H9 (cell line): ENCODE data around the gene C3orf52. TPM values are rescaled to one million over a fixed set of nuclear protein-coding genes. Genes with fewer than 3 reads are reported as not detected.
A peak's percentile ranks its signal among the peaks of the same experiment; 100 is the strongest.

Experiments used
- DNase-seq: peaks from one replicate; pipeline ENCODE4 v3.0.0-alpha.2; 2017
- H2AFZ ChIP-seq: one replicate; pipeline ENCODE4 v1.6.1; 2013; ENCODE audit warnings: mild to moderate bottlenecking, low read length, control low read depth, moderate library complexity
- H2AK5ac ChIP-seq: 2 replicates; pipeline ENCODE4 v1.6.1; 2013; ENCODE audit warnings: low read length, control low read depth, mixed read lengths; ENCODE audit not compliant: insufficient read length
- H2BK120ac ChIP-seq: one replicate; pipeline ENCODE4 v1.6.1; 2013; ENCODE audit warnings: low read depth, mild to moderate bottlenecking, low read length, control low read depth, inconsistent platforms; ENCODE audit not compliant: poor library complexity, severe bottlenecking
- H2BK12ac ChIP-seq: 2 replicates; pipeline ENCODE4 v1.6.1; 2013; ENCODE audit warnings: low read length, control low read depth, mixed read lengths, low read depth; ENCODE audit not compliant: insufficient read length
- H2BK15ac ChIP-seq: 2 replicates; pipeline ENCODE4 v1.6.1; 2013; ENCODE audit warnings: low read depth, low read length, control low read depth
- H2BK20ac ChIP-seq: one replicate; pipeline ENCODE4 v1.6.1; 2013; ENCODE audit warnings: low read depth, mild to moderate bottlenecking, low read length, control low read depth, inconsistent platforms; ENCODE audit not compliant: poor library complexity, severe bottlenecking
- H2BK5ac ChIP-seq: 2 replicates; pipeline ENCODE4 v1.6.1; 2013; ENCODE audit warnings: low read length, control low read depth, mixed read lengths; ENCODE audit not compliant: insufficient read length
- H3K14ac ChIP-seq: 2 replicates; pipeline ENCODE4 v1.6.1; 2013; ENCODE audit warnings: low read length, control low read depth; ENCODE audit not compliant: insufficient read depth
- H3K18ac ChIP-seq: 2 replicates; pipeline ENCODE4 v1.6.1; 2013; ENCODE audit warnings: low read depth, mild to moderate bottlenecking, mixed read lengths, low read length, control low read depth; ENCODE audit not compliant: insufficient read length
- H3K23ac ChIP-seq: 2 replicates; pipeline ENCODE4 v1.6.1; 2013; ENCODE audit warnings: low read length, control low read depth, mixed read lengths, low read depth; ENCODE audit not compliant: insufficient read length
- H3K23me2 ChIP-seq: 2 replicates; pipeline ENCODE4 v1.6.1; 2013; ENCODE audit warnings: low read depth, mild to moderate bottlenecking, mixed read lengths, low read length, control low read depth; ENCODE audit not compliant: insufficient read length, poor library complexity, severe bottlenecking
- H3K27ac ChIP-seq: 2 replicates; pipeline ENCODE4 v1.5.1; 2013; ENCODE audit warnings: low read length, control low read depth, mixed read lengths, low read depth; ENCODE audit not compliant: insufficient read length
- H3K27me3 ChIP-seq: 2 replicates; pipeline ENCODE4 v1.6.1; 2013; ENCODE audit warnings: low read length, control low read depth, inconsistent platforms; ENCODE audit not compliant: insufficient read depth
- H3K4ac ChIP-seq: 2 replicates; pipeline ENCODE4 v1.6.1; 2013; ENCODE audit warnings: low read depth, mild to moderate bottlenecking, control low read depth, inconsistent platforms, low read length, moderate library complexity
- H3K4me1 ChIP-seq: 2 replicates; pipeline ENCODE4 v1.6.1; 2013; ENCODE audit warnings: low read length, control low read depth, inconsistent platforms; ENCODE audit not compliant: insufficient read depth
- H3K4me2 ChIP-seq: 2 replicates; pipeline ENCODE4 v1.6.1; 2013; ENCODE audit warnings: low read length, control low read depth, mixed read lengths; ENCODE audit not compliant: insufficient read length, insufficient read depth
- H3K56ac ChIP-seq: 2 replicates; pipeline ENCODE4 v1.6.1; 2013; ENCODE audit warnings: low read depth, mild to moderate bottlenecking, mixed read lengths, low read length, control low read depth; ENCODE audit not compliant: insufficient read length
- H3K79me1 ChIP-seq: 2 replicates; pipeline ENCODE4 v1.6.1; 2013; ENCODE audit warnings: low read depth, mild to moderate bottlenecking, moderate library complexity, low read length, control low read depth, inconsistent platforms; ENCODE audit not compliant: insufficient read depth, poor library complexity, severe bottlenecking
- H3K79me2 ChIP-seq: 2 replicates; pipeline ENCODE4 v1.6.1; 2013; ENCODE audit warnings: low read length, control low read depth, inconsistent platforms; ENCODE audit not compliant: insufficient read depth
- H3K9ac ChIP-seq: 2 replicates; pipeline ENCODE4 v1.6.1; 2013; ENCODE audit warnings: low read length, control low read depth, mixed read lengths; ENCODE audit not compliant: insufficient read length; ENCODE audit errors: extremely low read depth
- H3K9me3 ChIP-seq: one replicate; pipeline ENCODE4 v1.6.1; 2013; ENCODE audit warnings: low read depth, low read length, inconsistent platforms; ENCODE audit not compliant: control insufficient read depth
- H3T11ph ChIP-seq: one replicate; pipeline ENCODE4 v1.6.1; 2013; ENCODE audit warnings: mild to moderate bottlenecking, low read length, control low read depth, inconsistent platforms
- H4K20me1 ChIP-seq: one replicate; pipeline ENCODE4 v1.6.1; 2013; ENCODE audit not compliant: control insufficient read depth, insufficient read length, insufficient read depth
- H4K5ac ChIP-seq: 2 replicates; pipeline ENCODE4 v1.6.1; 2013; ENCODE audit warnings: low read depth, mild to moderate bottlenecking, mixed read lengths, low read length, control low read depth; ENCODE audit not compliant: insufficient read length
- H4K8ac ChIP-seq: replicated peaks from 2 replicates; pipeline ENCODE4 v1.6.1; 2013; ENCODE audit warnings: low read length, control low read depth, mixed read lengths, low read depth; ENCODE audit not compliant: insufficient read length
- H4K91ac ChIP-seq: 2 replicates; pipeline ENCODE4 v1.6.1; 2013; ENCODE audit warnings: low read depth, mild to moderate bottlenecking, moderate library complexity, mixed read lengths, low read length, control low read depth; ENCODE audit not compliant: insufficient read length
- H3K27ac Mint-ChIP-seq, 3 experiments: 2 replicates in 2 of 3; 3 replicates in 1 of 3; pipeline ENCODE4 v1.8.0; 2020 to 2021; ENCODE audit warnings: mixed read lengths in 3 of 3, mild to moderate bottlenecking in 1 of 3, moderate library complexity in 1 of 3
- H3K27me3 Mint-ChIP-seq: 2 replicates; pipeline ENCODE4 v1.8.0; 2021; ENCODE audit warnings: low read depth, mild to moderate bottlenecking, moderate library complexity, mixed read lengths
- H3K36me3 Mint-ChIP-seq, 3 experiments: 2 replicates in 2 of 3; 3 replicates in 1 of 3; pipeline ENCODE4 v1.8.0; 2020 to 2021; ENCODE audit warnings: low read depth in 3 of 3, mixed read lengths in 3 of 3; ENCODE audit not compliant: insufficient read depth in 1 of 3
- H3K4me1 Mint-ChIP-seq, 2 experiments: 2 replicates each; pipeline ENCODE4 v1.8.0; 2020; ENCODE audit warnings: mixed read lengths in 2 of 2
- H3K4me3 Mint-ChIP-seq, 2 experiments: 2 replicates in 1 of 2; 3 replicates in 1 of 2; pipeline ENCODE4 v1.8.0; 2020 to 2021; ENCODE audit warnings: mild to moderate bottlenecking in 2 of 2, mixed read lengths in 2 of 2, moderate library complexity in 1 of 2
- H3K9me3 Mint-ChIP-seq, 2 experiments: 2 replicates in 1 of 2; 3 replicates in 1 of 2; pipeline ENCODE4 v1.8.0; 2020; ENCODE audit warnings: mild to moderate bottlenecking in 2 of 2, mixed read lengths in 2 of 2, moderate library complexity in 1 of 2
- WGBS: extraction: QIAGEN DNeasy Blood & Tissue Kit; methylation state at CpG from one replicate; pipeline ENCODE4 v1.1.7; 2013; ENCODE audit warnings: missing lambda C conversion rate, low lambda C conversion rate, mixed read lengths; ENCODE audit not compliant: insufficient read length; ENCODE audit errors: extremely low coverage; 5-methylcytosine and 5-hydroxymethylcytosine counted together
- total RNA-seq: library from RNA; stranded (reverse); gene quantifications from 2 replicates; pipeline ENCODE4 v1.2.1, GENCODE V29; 2021
- TF ChIP-seq, protein P1 (sequence below): fragments of 200-600 bp; sonication (generic); conservative IDR thresholded peaks from 3 replicates; pipeline ENCODE4 v1.8.0; 2021; ENCODE audit warnings: antibody characterized with exemption, mild to moderate bottlenecking

C3orf52 gene
- total RNA-seq, 1 experiment from 2014 or later = 11.2 TPM

DNA sequence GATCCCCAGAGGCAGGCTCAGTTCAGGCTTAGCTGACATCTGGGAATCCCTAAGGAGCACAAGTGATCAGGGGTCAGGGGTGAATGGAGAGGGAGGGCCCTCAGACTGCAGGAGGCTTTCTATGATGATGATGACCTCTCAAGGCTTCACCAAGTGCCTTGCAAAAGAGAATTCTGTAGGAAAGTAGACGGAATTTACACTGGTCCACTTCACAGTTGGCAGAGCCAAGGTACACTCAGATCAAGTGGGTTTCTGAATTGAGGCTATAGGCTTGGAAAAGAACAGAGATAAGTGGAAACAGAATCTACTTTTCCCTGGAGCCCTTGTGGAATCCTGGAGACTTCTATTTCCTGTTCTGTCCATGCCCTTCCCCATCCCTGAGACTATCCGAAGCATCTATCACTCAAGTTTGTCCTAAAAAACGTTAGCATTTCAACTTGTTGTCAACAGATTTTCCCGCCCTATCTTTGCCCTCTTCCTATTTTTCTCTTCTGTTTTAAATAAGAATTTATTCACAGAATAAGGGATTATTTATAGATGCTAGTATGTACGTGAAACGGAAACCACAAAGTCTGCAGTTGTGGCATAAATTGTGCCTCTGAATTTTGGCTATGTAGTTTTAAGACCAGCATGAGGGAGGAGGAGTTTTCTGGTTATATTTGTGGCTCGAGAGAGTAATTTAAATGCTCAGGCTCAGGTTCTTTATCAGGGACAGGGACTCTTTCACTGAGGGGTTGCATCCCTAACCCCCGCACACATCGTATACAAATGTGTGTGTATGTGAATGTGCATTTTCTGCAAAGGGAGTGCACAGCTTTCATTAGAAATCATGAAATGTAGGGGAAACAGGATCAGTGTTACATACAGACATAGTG is 34.0 kb downstream of the C3orf52 start:
- peak overlapping the region in 2 of 3 experiments; percentile 47 to 73; a peak in 4 of 7 replicates for H3K27ac Mint-ChIP-seq
- H2AK5ac ChIP-seq = no peak overlapping the region
- WGBS = no CpG with 5 or more reads among the region's 9 CpGs

More for the DNA sequence above, 34.0 kb downstream of the C3orf52 start:
- no peaks in the 10 kb centered on the region for H3K23me2 ChIP-seq
- Mint-ChIP-seq H3K27me3 (no peaks in the 10 kb centered on the region), H3K4me1 (peaks cover 30 to 35% of the 10 kb centered on the region in 2 experiments), H3K36me3 (peaks cover 3 to 12% (median 9%) of the 10 kb centered on the region in 3 experiments; a peak in 5 of 7 replicates), H3K9me3 (no peaks in the 10 kb centered on the region; a peak in 1 of 5 replicates), H3K4me3 (no peak overlapping the region)
- no peak overlapping the region for H4K8ac ChIP-seq
- TF ChIP-seq, protein P1, sequence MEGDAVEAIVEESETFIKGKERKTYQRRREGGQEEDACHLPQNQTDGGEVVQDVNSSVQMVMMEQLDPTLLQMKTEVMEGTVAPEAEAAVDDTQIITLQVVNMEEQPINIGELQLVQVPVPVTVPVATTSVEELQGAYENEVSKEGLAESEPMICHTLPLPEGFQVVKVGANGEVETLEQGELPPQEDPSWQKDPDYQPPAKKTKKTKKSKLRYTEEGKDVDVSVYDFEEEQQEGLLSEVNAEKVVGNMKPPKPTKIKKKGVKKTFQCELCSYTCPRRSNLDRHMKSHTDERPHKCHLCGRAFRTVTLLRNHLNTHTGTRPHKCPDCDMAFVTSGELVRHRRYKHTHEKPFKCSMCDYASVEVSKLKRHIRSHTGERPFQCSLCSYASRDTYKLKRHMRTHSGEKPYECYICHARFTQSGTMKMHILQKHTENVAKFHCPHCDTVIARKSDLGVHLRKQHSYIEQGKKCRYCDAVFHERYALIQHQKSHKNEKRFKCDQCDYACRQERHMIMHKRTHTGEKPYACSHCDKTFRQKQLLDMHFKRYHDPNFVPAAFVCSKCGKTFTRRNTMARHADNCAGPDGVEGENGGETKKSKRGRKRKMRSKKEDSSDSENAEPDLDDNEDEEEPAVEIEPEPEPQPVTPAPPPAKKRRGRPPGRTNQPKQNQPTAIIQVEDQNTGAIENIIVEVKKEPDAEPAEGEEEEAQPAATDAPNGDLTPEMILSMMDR = no peak
- H2BK120ac ChIP-seq = no peak overlapping the region
- no peak overlapping the region for H3K56ac ChIP-seq
- H3K79me2 ChIP-seq = no peaks in the 10 kb centered on the region
- no peak overlapping the region for H4K5ac ChIP-seq
- no peak overlapping the region for H2BK15ac ChIP-seq
- no peak overlapping the region for H2BK20ac ChIP-seq
- H3K4me2 ChIP-seq = no peak overlapping the region
- H3K23ac ChIP-seq = no peak overlapping the region
- H3K4ac ChIP-seq = no peak overlapping the region
- no peaks in the 10 kb centered on the region for H3K9me3 ChIP-seq
- no peaks in the 10 kb centered on the region for H3K79me1 ChIP-seq
- H3K14ac ChIP-seq = no peak overlapping the region
- H3T11ph ChIP-seq = no peak overlapping the region
- H2BK5ac ChIP-seq = no peak overlapping the region
- H3K4me1 ChIP-seq = peaks cover under 1% of the 10 kb centered on the region; the same call in 1 of the 2 replicates
- H2AFZ ChIP-seq = no peak overlapping the region
- no peaks in the 10 kb centered on the region for H3K27me3 ChIP-seq
- no peak for DNase-seq
- no peak overlapping the region for H3K27ac ChIP-seq
- no peak overlapping the region for H2BK12ac ChIP-seq
- no peak overlapping the region for H3K18ac ChIP-seq
- H3K9ac ChIP-seq = no peak overlapping the region
- no peaks in the 10 kb centered on the region for H4K20me1 ChIP-seq
- H4K91ac ChIP-seq = no peak overlapping the region
